Measurements from ENCODE around the gene NR3C2.

GRCh38 chr4:148487181-148487580 lies 45.0 kb upstream of the NR3C2 start:
- TF ChIP-seq OSR1 (CRISPR knock-in tag; IDR thresholded peaks at IDR 0.05) (no peak), PATZ1 (CRISPR knock-in tag; IDR thresholded peaks at IDR 0.05; ENCODE audit: borderline replicate concordance) (no peak), SNAI2 (CRISPR knock-in tag; IDR thresholded peaks at IDR 0.05) (no peak), ZFP30 (CRISPR knock-in tag; IDR thresholded peaks at IDR 0.05) (no peak), POU6F1 (CRISPR knock-in tag; IDR thresholded peaks at IDR 0.05; ENCODE audit: borderline replicate concordance, low read depth) (no peak), ISL1 (CRISPR knock-in tag; IDR thresholded peaks at IDR 0.05) (no peak)
